ENCODE measurements around the gene PITPNB. TPM values are rescaled to one million over a fixed set of nuclear protein-coding genes. Genes with fewer than 3 reads are reported as not detected.

The PITPNB gene
- total RNA-seq, 4 donors from 2014 or later = 12.1 to 18.7 (median 16.1) TPM

GRCh38 chr22:27875951-27876350 is 43.1 kb downstream of the PITPNB start:
- DNase-seq = no peak
- Histone ChIP-seq H3K9me3 (no peaks in the 10 kb centered on the region), H3K27ac (no peak overlapping the region), H3K4me1 (peaks cover 29 to 42% of the 10 kb centered on the region in 2 donors), H3K4me3 (no peak overlapping the region), H3K27me3 (no peaks in the 10 kb centered on the region), H3K36me3 (peaks cover 0 to 13% of the 10 kb centered on the region in 2 donors)
- TF ChIP-seq POLR2A (IDR thresholded peaks at IDR 0.05) (no peak), CTCF (IDR thresholded peaks at IDR 0.05 in 4 of 5, conservative IDR thresholded peaks at IDR 0.05 in 1 of 5) (no peak)
- in situ Hi-C loops (cut with MboI; ENCODE audit: low sequenced_read_pairs in 4 of 4) = loop anchor here in 3 of 4 donors (25.0 kb wide), 1 partner anchor 711 kb away; no protein-coding TSS in a partner anchor
- ATAC-seq = no peak
- intact Hi-C loops (cut with DNase I; ENCODE audit: low total_unique reads) = no loop called here

GRCh38 chr22:27874764-27875163 is 44.3 kb downstream of the PITPNB start:
- Histone ChIP-seq H3K27ac (peak overlapping the region in 2 of 4 donors; percentile 1 to 4), H3K4me3 (no peak overlapping the region), H3K36me3 (peaks cover 0 to 13% of the 10 kb centered on the region in 2 donors), H3K27me3 (no peaks in the 10 kb centered on the region), H3K9me3 (no peaks in the 10 kb centered on the region), H3K4me1 (peaks cover 20 to 36% of the 10 kb centered on the region in 2 donors)
- TF ChIP-seq CTCF (IDR thresholded peaks at IDR 0.05 in 4 of 5, conservative IDR thresholded peaks at IDR 0.05 in 1 of 5) (no peak), POLR2A (IDR thresholded peaks at IDR 0.05) (no peak)
- intact Hi-C loops (cut with DNase I; ENCODE audit: low total_unique reads) (loop anchor here (5.0 kb wide), 1 partner anchor 143 kb away; no protein-coding TSS in a partner anchor), in situ Hi-C loops (cut with MboI; ENCODE audit: low sequenced_read_pairs in 4 of 4) (loop anchor here in 3 of 4 donors (25.0 kb wide), 1 partner anchor 713 kb away; no protein-coding TSS in a partner anchor)
- ATAC-seq (no peak), DNase-seq (no peak)

GRCh38 chr22:27874185-27874584 is 44.9 kb downstream of the PITPNB start:
- H3K4me1 ChIP-seq = peaks cover 20 to 36% of the 10 kb centered on the region in 2 donors
- no peaks in the 10 kb centered on the region for H3K9me3 ChIP-seq
- TF ChIP-seq POLR2A (IDR thresholded peaks at IDR 0.05) (no peak), CTCF (IDR thresholded peaks at IDR 0.05 in 4 of 5, conservative IDR thresholded peaks at IDR 0.05 in 1 of 5) (no peak)
- intact Hi-C loops (cut with DNase I; ENCODE audit: low total_unique reads) = loop anchor here (5.0 kb wide), 1 partner anchor 143 kb away; no protein-coding TSS in a partner anchor
- in situ Hi-C loops (cut with MboI; ENCODE audit: low sequenced_read_pairs in 4 of 4) = no loop called here
- H3K36me3 ChIP-seq = peaks cover 0 to 13% of the 10 kb centered on the region in 2 donors
- DNase-seq (no peak), ATAC-seq (no peak)
- H3K4me3 ChIP-seq = no peak overlapping the region
- peak overlapping the region; percentile 0 to 80 (median 18) for H3K27ac ChIP-seq
- no peaks in the 10 kb centered on the region for H3K27me3 ChIP-seq

GRCh38 chr22:27873472-27873871 is 45.6 kb downstream of the PITPNB start:
- no peaks in the 10 kb centered on the region for H3K27me3 ChIP-seq
- H3K9me3 ChIP-seq = no peaks in the 10 kb centered on the region
- intact Hi-C loops (cut with DNase I; ENCODE audit: low total_unique reads) = loop anchor here (5.0 kb wide), 1 partner anchor 144 kb away; no protein-coding TSS in a partner anchor
- ATAC-seq (no peak), DNase-seq (no peak)
- H3K27ac ChIP-seq = peak overlapping the region; percentile 0 to 80 (median 34)
- in situ Hi-C loops (cut with MboI; ENCODE audit: low sequenced_read_pairs in 4 of 4) = no loop called here
- H3K36me3 ChIP-seq = peaks cover 0 to 13% of the 10 kb centered on the region in 2 donors
- no peak overlapping the region for H3K4me3 ChIP-seq
- peaks cover 20 to 36% of the 10 kb centered on the region in 2 donors for H3K4me1 ChIP-seq
- TF ChIP-seq CTCF (IDR thresholded peaks at IDR 0.05 in 4 of 5, conservative IDR thresholded peaks at IDR 0.05 in 1 of 5) (no peak), POLR2A (IDR thresholded peaks at IDR 0.05) (no peak)

All from gastrocnemius medialis (tissue), 4 donors.